H9 (cell line): ENCODE measurements around the gene ACTN1. TPM values are rescaled to one million over a fixed set of nuclear protein-coding genes. Genes with fewer than 3 reads are reported as not detected.

Experiments
- DNase-seq: peaks from one replicate; pipeline ENCODE4 v3.0.0-alpha.2; 2017
- H2AFZ ChIP-seq: one replicate; pipeline ENCODE4 v1.6.1; 2013; ENCODE audit warnings: mild to moderate bottlenecking, low read length, control low read depth, moderate library complexity
- H2AK5ac ChIP-seq: 2 replicates; pipeline ENCODE4 v1.6.1; 2013; ENCODE audit warnings: low read length, control low read depth, mixed read lengths; ENCODE audit not compliant: insufficient read length
- H2BK120ac ChIP-seq: one replicate; pipeline ENCODE4 v1.6.1; 2013; ENCODE audit warnings: low read depth, mild to moderate bottlenecking, low read length, control low read depth, inconsistent platforms; ENCODE audit not compliant: poor library complexity, severe bottlenecking
- H2BK12ac ChIP-seq: 2 replicates; pipeline ENCODE4 v1.6.1; 2013; ENCODE audit warnings: low read length, control low read depth, mixed read lengths, low read depth; ENCODE audit not compliant: insufficient read length
- H2BK15ac ChIP-seq: 2 replicates; pipeline ENCODE4 v1.6.1; 2013; ENCODE audit warnings: low read depth, low read length, control low read depth
- H2BK20ac ChIP-seq: one replicate; pipeline ENCODE4 v1.6.1; 2013; ENCODE audit warnings: low read depth, mild to moderate bottlenecking, low read length, control low read depth, inconsistent platforms; ENCODE audit not compliant: poor library complexity, severe bottlenecking
- H2BK5ac ChIP-seq: 2 replicates; pipeline ENCODE4 v1.6.1; 2013; ENCODE audit warnings: low read length, control low read depth, mixed read lengths; ENCODE audit not compliant: insufficient read length
- H3K14ac ChIP-seq: 2 replicates; pipeline ENCODE4 v1.6.1; 2013; ENCODE audit warnings: low read length, control low read depth; ENCODE audit not compliant: insufficient read depth
- H3K18ac ChIP-seq: 2 replicates; pipeline ENCODE4 v1.6.1; 2013; ENCODE audit warnings: low read depth, mild to moderate bottlenecking, mixed read lengths, low read length, control low read depth; ENCODE audit not compliant: insufficient read length
- H3K23ac ChIP-seq: 2 replicates; pipeline ENCODE4 v1.6.1; 2013; ENCODE audit warnings: low read length, control low read depth, mixed read lengths, low read depth; ENCODE audit not compliant: insufficient read length
- H3K23me2 ChIP-seq: 2 replicates; pipeline ENCODE4 v1.6.1; 2013; ENCODE audit warnings: low read depth, mild to moderate bottlenecking, mixed read lengths, low read length, control low read depth; ENCODE audit not compliant: insufficient read length, poor library complexity, severe bottlenecking
- H3K27ac ChIP-seq: 2 replicates; pipeline ENCODE4 v1.5.1; 2013; ENCODE audit warnings: low read length, control low read depth, mixed read lengths, low read depth; ENCODE audit not compliant: insufficient read length
- H3K27me3 ChIP-seq: 2 replicates; pipeline ENCODE4 v1.6.1; 2013; ENCODE audit warnings: low read length, control low read depth, inconsistent platforms; ENCODE audit not compliant: insufficient read depth
- H3K4ac ChIP-seq: 2 replicates; pipeline ENCODE4 v1.6.1; 2013; ENCODE audit warnings: low read depth, mild to moderate bottlenecking, control low read depth, inconsistent platforms, low read length, moderate library complexity
- H3K4me1 ChIP-seq: 2 replicates; pipeline ENCODE4 v1.6.1; 2013; ENCODE audit warnings: low read length, control low read depth, inconsistent platforms; ENCODE audit not compliant: insufficient read depth
- H3K4me2 ChIP-seq: 2 replicates; pipeline ENCODE4 v1.6.1; 2013; ENCODE audit warnings: low read length, control low read depth, mixed read lengths; ENCODE audit not compliant: insufficient read length, insufficient read depth
- H3K56ac ChIP-seq: 2 replicates; pipeline ENCODE4 v1.6.1; 2013; ENCODE audit warnings: low read depth, mild to moderate bottlenecking, mixed read lengths, low read length, control low read depth; ENCODE audit not compliant: insufficient read length
- H3K79me1 ChIP-seq: 2 replicates; pipeline ENCODE4 v1.6.1; 2013; ENCODE audit warnings: low read depth, mild to moderate bottlenecking, moderate library complexity, low read length, control low read depth, inconsistent platforms; ENCODE audit not compliant: insufficient read depth, poor library complexity, severe bottlenecking
- H3K79me2 ChIP-seq: 2 replicates; pipeline ENCODE4 v1.6.1; 2013; ENCODE audit warnings: low read length, control low read depth, inconsistent platforms; ENCODE audit not compliant: insufficient read depth
- H3K9ac ChIP-seq: 2 replicates; pipeline ENCODE4 v1.6.1; 2013; ENCODE audit warnings: low read length, control low read depth, mixed read lengths; ENCODE audit not compliant: insufficient read length; ENCODE audit errors: extremely low read depth
- H3K9me3 ChIP-seq: one replicate; pipeline ENCODE4 v1.6.1; 2013; ENCODE audit warnings: low read depth, low read length, inconsistent platforms; ENCODE audit not compliant: control insufficient read depth
- H3T11ph ChIP-seq: one replicate; pipeline ENCODE4 v1.6.1; 2013; ENCODE audit warnings: mild to moderate bottlenecking, low read length, control low read depth, inconsistent platforms
- H4K20me1 ChIP-seq: one replicate; pipeline ENCODE4 v1.6.1; 2013; ENCODE audit not compliant: control insufficient read depth, insufficient read length, insufficient read depth
- H4K5ac ChIP-seq: 2 replicates; pipeline ENCODE4 v1.6.1; 2013; ENCODE audit warnings: low read depth, mild to moderate bottlenecking, mixed read lengths, low read length, control low read depth; ENCODE audit not compliant: insufficient read length
- H4K8ac ChIP-seq: replicated peaks from 2 replicates; pipeline ENCODE4 v1.6.1; 2013; ENCODE audit warnings: low read length, control low read depth, mixed read lengths, low read depth; ENCODE audit not compliant: insufficient read length
- H4K91ac ChIP-seq: 2 replicates; pipeline ENCODE4 v1.6.1; 2013; ENCODE audit warnings: low read depth, mild to moderate bottlenecking, moderate library complexity, mixed read lengths, low read length, control low read depth; ENCODE audit not compliant: insufficient read length
- H3K27ac Mint-ChIP-seq, 3 experiments: 2 replicates in 2 of 3; 3 replicates in 1 of 3; pipeline ENCODE4 v1.8.0; 2020 to 2021; ENCODE audit warnings: mixed read lengths in 3 of 3, mild to moderate bottlenecking in 1 of 3, moderate library complexity in 1 of 3
- H3K27me3 Mint-ChIP-seq: 2 replicates; pipeline ENCODE4 v1.8.0; 2021; ENCODE audit warnings: low read depth, mild to moderate bottlenecking, moderate library complexity, mixed read lengths
- H3K36me3 Mint-ChIP-seq, 3 experiments: 2 replicates in 2 of 3; 3 replicates in 1 of 3; pipeline ENCODE4 v1.8.0; 2020 to 2021; ENCODE audit warnings: low read depth in 3 of 3, mixed read lengths in 3 of 3; ENCODE audit not compliant: insufficient read depth in 1 of 3
- H3K4me1 Mint-ChIP-seq, 2 experiments: 2 replicates each; pipeline ENCODE4 v1.8.0; 2020; ENCODE audit warnings: mixed read lengths in 2 of 2
- H3K4me3 Mint-ChIP-seq, 2 experiments: 2 replicates in 1 of 2; 3 replicates in 1 of 2; pipeline ENCODE4 v1.8.0; 2020 to 2021; ENCODE audit warnings: mild to moderate bottlenecking in 2 of 2, mixed read lengths in 2 of 2, moderate library complexity in 1 of 2
- H3K9me3 Mint-ChIP-seq, 2 experiments: 2 replicates in 1 of 2; 3 replicates in 1 of 2; pipeline ENCODE4 v1.8.0; 2020; ENCODE audit warnings: mild to moderate bottlenecking in 2 of 2, mixed read lengths in 2 of 2, moderate library complexity in 1 of 2
- WGBS: extraction: QIAGEN DNeasy Blood & Tissue Kit; methylation state at CpG from one replicate; pipeline ENCODE4 v1.1.7; 2013; ENCODE audit warnings: missing lambda C conversion rate, low lambda C conversion rate, mixed read lengths; ENCODE audit not compliant: insufficient read length; ENCODE audit errors: extremely low coverage; 5-methylcytosine and 5-hydroxymethylcytosine counted together
- total RNA-seq: library from RNA; stranded (reverse); gene quantifications from 2 replicates; pipeline ENCODE4 v1.2.1, GENCODE V29; 2021
- TF ChIP-seq, protein P1 (sequence below): fragments of 200-600 bp; sonication (generic); conservative IDR thresholded peaks from 3 replicates; pipeline ENCODE4 v1.8.0; 2021; ENCODE audit warnings: antibody characterized with exemption, mild to moderate bottlenecking

The ACTN1 gene
- total RNA-seq, 1 experiment from 2014 or later: 219 TPM

DNA sequence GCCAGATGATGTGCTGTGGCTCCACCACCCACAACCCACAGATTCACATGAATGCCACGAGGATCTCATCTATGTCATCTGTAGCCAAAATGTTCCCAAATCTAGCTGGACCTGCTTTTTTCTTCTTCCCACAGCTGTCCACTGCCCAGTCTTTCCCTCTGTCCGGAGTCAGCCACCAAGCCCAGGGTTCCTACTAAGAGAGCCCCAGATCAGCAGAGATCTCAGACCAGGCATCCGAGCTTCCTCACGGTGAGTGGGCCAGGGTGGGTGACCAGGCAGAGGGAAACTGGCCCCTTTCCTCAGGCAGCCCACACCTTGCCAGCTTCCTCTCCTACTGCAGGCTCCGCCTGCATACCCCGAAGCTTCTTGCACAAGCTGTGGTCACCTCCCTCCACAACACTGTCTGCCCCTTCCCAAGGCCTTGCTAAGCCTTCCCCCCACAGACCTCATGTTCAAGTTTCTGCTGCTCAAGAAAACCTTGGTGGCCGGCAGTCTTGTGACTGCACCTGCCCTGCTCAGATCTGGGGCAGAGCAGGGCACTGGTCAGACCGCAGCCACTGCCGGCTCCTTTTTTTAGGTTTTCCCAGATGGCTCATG lies 81.4 kb downstream of the ACTN1 start:
- no peak overlapping the region for H3K56ac ChIP-seq
- no CpG with 5 or more reads among the region's 9 CpGs for WGBS
- H2AFZ ChIP-seq: no peak overlapping the region
- no peaks in the 10 kb centered on the region for H3K27me3 ChIP-seq
- H2BK15ac ChIP-seq: no peak overlapping the region
- Mint-ChIP-seq H3K36me3 (peaks cover 41 to 92% (median 77%) of the 10 kb centered on the region in 3 experiments; a peak in 6 of 7 replicates), H3K9me3 (no peaks in the 10 kb centered on the region), H3K4me3 (no peak overlapping the region), H3K27me3 (no peaks in the 10 kb centered on the region), H3K4me1 (no peaks in the 10 kb centered on the region), H3K27ac (no peak overlapping the region; a peak in 1 of 7 replicates)
- H3K9ac ChIP-seq: no peak overlapping the region
- no peak overlapping the region for H3K27ac ChIP-seq
- H3K14ac ChIP-seq: no peak overlapping the region
- no peak overlapping the region for H4K5ac ChIP-seq
- H2BK20ac ChIP-seq: no peak overlapping the region
- DNase-seq: no peak
- H3K23me2 ChIP-seq: peaks cover 5% of the 10 kb centered on the region
- no peak overlapping the region for H3K4ac ChIP-seq
- no peak overlapping the region for H4K91ac ChIP-seq
- H3T11ph ChIP-seq: no peak overlapping the region
- H2BK5ac ChIP-seq: no peak overlapping the region
- no peak overlapping the region for H2BK12ac ChIP-seq
- H3K4me2 ChIP-seq: no peak overlapping the region
- no peaks in the 10 kb centered on the region for H3K4me1 ChIP-seq
- H2AK5ac ChIP-seq: no peak overlapping the region
- TF ChIP-seq, protein P1, sequence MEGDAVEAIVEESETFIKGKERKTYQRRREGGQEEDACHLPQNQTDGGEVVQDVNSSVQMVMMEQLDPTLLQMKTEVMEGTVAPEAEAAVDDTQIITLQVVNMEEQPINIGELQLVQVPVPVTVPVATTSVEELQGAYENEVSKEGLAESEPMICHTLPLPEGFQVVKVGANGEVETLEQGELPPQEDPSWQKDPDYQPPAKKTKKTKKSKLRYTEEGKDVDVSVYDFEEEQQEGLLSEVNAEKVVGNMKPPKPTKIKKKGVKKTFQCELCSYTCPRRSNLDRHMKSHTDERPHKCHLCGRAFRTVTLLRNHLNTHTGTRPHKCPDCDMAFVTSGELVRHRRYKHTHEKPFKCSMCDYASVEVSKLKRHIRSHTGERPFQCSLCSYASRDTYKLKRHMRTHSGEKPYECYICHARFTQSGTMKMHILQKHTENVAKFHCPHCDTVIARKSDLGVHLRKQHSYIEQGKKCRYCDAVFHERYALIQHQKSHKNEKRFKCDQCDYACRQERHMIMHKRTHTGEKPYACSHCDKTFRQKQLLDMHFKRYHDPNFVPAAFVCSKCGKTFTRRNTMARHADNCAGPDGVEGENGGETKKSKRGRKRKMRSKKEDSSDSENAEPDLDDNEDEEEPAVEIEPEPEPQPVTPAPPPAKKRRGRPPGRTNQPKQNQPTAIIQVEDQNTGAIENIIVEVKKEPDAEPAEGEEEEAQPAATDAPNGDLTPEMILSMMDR: no peak
- H3K9me3 ChIP-seq: no peaks in the 10 kb centered on the region
- H3K18ac ChIP-seq: no peak overlapping the region
- peaks cover 2% of the 10 kb centered on the region for H4K20me1 ChIP-seq
- H3K23ac ChIP-seq: no peak overlapping the region
- H2BK120ac ChIP-seq: no peak overlapping the region
- no peaks in the 10 kb centered on the region for H3K79me2 ChIP-seq
- H4K8ac ChIP-seq: no peak overlapping the region
- H3K79me1 ChIP-seq: no peaks in the 10 kb centered on the region
